ENCODE results near the gene MAP3K7. TPM values are rescaled to one million over a fixed set of nuclear protein-coding genes. Genes with fewer than 3 reads are reported as not detected.

Gene MAP3K7
- total and polyA plus RNA-seq, 2 of the 8 experiments (the other 6 are each of a cell fraction or from before 2014, with no cell fraction given): 27.3 to 34.8 TPM

- H2BK120ac ChIP-seq (replicated peaks; ENCODE audit: low read depth, low read length): no peak overlapping the region
- 93% methylated on average over 2 of the region's 2 CpGs; no CpG with 5 or more reads in 1 of the 2 experiments for WGBS, 2 experiments (ENCODE audit: extremely low coverage in 1 of 2, insufficient coverage in 1 of 2, insufficient read length in 1 of 2, insufficient replicate concordance in 2 of 2, low coverage in 1 of 2, low lambda C conversion rate in 2 of 2, missing lambda C conversion rate in 1 of 2)
- H4K8ac ChIP-seq (ENCODE audit: extremely low read depth, insufficient read depth, low read length): no peak overlapping the region
- no peak overlapping the region for H3K23ac ChIP-seq (ENCODE audit: insufficient read length)
- CTCF ChIA-PET (ENCODE audit: partially characterized antibody): interaction anchor here (0.6 kb wide), 1 partner anchor 10 kb away, joined by 3 read pairs; no protein-coding TSS in a partner anchor
- H2BK20ac ChIP-seq (ENCODE audit: low read length): no peak overlapping the region
- H3K18ac ChIP-seq (ENCODE audit: extremely low read depth, low read length): no peak overlapping the region
- POLR2A ChIA-PET (ENCODE audit: partially characterized antibody): interaction anchor here (0.6 kb wide), 1 partner anchor 9 kb away, joined by 3 read pairs; no protein-coding TSS in a partner anchor
- no peak for DNase-seq (ENCODE audit: low read depth in 1 of 2, low spot score in 2 of 2)
- H3K56ac ChIP-seq (replicated peaks; ENCODE audit: insufficient read length, low read depth, low read length): no peak overlapping the region
- no peaks in the 10 kb centered on the region for H3K4me1 ChIP-seq (replicated peaks in 1 of 4; ENCODE audit: control insufficient read depth in 3 of 4, insufficient read depth in 4 of 4, low read length in 3 of 4)
- no peak overlapping the region for H3K4me2 ChIP-seq (ENCODE audit: insufficient read depth in 1 of 2, low read depth in 2 of 2, low read length in 2 of 2)
- H3K4me3 ChIP-seq (ENCODE audit: extremely low read depth in 1 of 4, insufficient read depth in 2 of 4, low read depth in 3 of 4, low read length in 4 of 4): no peak overlapping the region
- no peak for FAIRE-seq
- H2BK5ac ChIP-seq (ENCODE audit: low read depth, low read length): no peak overlapping the region
- H2AK5ac ChIP-seq (ENCODE audit: low read depth, low read length): no peak overlapping the region
- H3K4ac ChIP-seq (replicated peaks; ENCODE audit: insufficient read length, low read depth, low read length): no peak overlapping the region
- H3K79me1 ChIP-seq (ENCODE audit: low read depth, low read length): no peaks in the 10 kb centered on the region; the same call in 1 of the 2 replicates
- H4K91ac ChIP-seq (replicated peaks; ENCODE audit: insufficient read length, low read length): no peak overlapping the region
- H3K23me2 ChIP-seq (ENCODE audit: low read depth, low read length): no peaks in the 10 kb centered on the region; the same call in 1 of the 2 replicates
- peaks cover 9 to 19% of the 10 kb centered on the region in 2 experiments for H4K20me1 ChIP-seq (replicated peaks in 1 of 2; ENCODE audit: control insufficient read depth in 1 of 2, insufficient read depth in 2 of 2, low read length in 2 of 2)
- H3K79me2 ChIP-seq (ENCODE audit: control insufficient read depth in 1 of 2, insufficient read depth in 2 of 2, low read length in 2 of 2): peaks cover 0 to 27% of the 10 kb centered on the region in 2 experiments; a peak in 2 of 4 replicates
- peaks cover 0 to 8% (median 1%) of the 10 kb centered on the region in 4 experiments; a peak in 3 of 8 replicates for H3K36me3 ChIP-seq (ENCODE audit: control insufficient read depth in 2 of 4, insufficient read depth in 4 of 4, low read length in 3 of 4)
- no peak overlapping the region for H2AFZ ChIP-seq (ENCODE audit: low read length)
- H3K9ac ChIP-seq (replicated peaks in 1 of 4; ENCODE audit: extremely low read depth in 1 of 4, low read depth in 3 of 4, low read length in 3 of 4): no peak overlapping the region
- H3K9me3 ChIP-seq (ENCODE audit: insufficient read depth in 2 of 2, low read depth in 1 of 2, low read length in 1 of 2): no peaks in the 10 kb centered on the region
- no peak overlapping the region for H3K27ac ChIP-seq (ENCODE audit: low read depth, low read length)
- H3K27me3 ChIP-seq (replicated peaks in 1 of 4; ENCODE audit: control insufficient read depth in 3 of 4, extremely low read depth in 1 of 4, insufficient read depth in 3 of 4, low read length in 3 of 4): peaks cover 0 to 2% (median 0%) of the 10 kb centered on the region in 4 experiments; a peak in 2 of 7 replicates
- H2BK12ac ChIP-seq (ENCODE audit: low read depth, low read length): no peak overlapping the region
- no peak overlapping the region for H2BK15ac ChIP-seq (ENCODE audit: low read length)
- H4K5ac ChIP-seq (ENCODE audit: insufficient read length, low read depth, low read length): no peak overlapping the region
- H3K14ac ChIP-seq (ENCODE audit: insufficient read length): no peak overlapping the region
- TF ChIP-seq EP300 (IDR thresholded peaks at IDR 0.05; ENCODE audit: borderline replicate concordance in 1 of 2, low read depth in 2 of 2, low read length in 2 of 2) (no peak), ASH2L (IDR thresholded peaks at IDR 0.05; ENCODE audit: low read length) (no peak), FOSL1 (IDR thresholded peaks at IDR 0.05; ENCODE audit: insufficient read depth, low read depth, low read length) (no peak), EZH2 (IDR thresholded peaks at IDR 0.05; ENCODE audit: low read depth, low read length, severe bottlenecking) (no peak), KDM1A (IDR thresholded peaks at IDR 0.05; ENCODE audit: borderline replicate concordance, low read length) (no peak), RFX5 (IDR thresholded peaks at IDR 0.05; ENCODE audit: borderline replicate concordance, low read depth, low read length) (no peak), KDM4A (IDR thresholded peaks at IDR 0.05; ENCODE audit: low read depth, low read length, severe bottlenecking) (no peak), ATF3 (IDR thresholded peaks at IDR 0.05; ENCODE audit: insufficient read depth, low read depth, low read length) (no peak), TAF7 (optimal IDR thresholded peaks at IDR 0.05; ENCODE audit: borderline replicate concordance, low read depth, low read length) (no peak), MAX (IDR thresholded peaks at IDR 0.05) (no peak), CBX8 (IDR thresholded peaks at IDR 0.05; ENCODE audit: borderline replicate concordance, low read depth, low read length) (no peak), JUN (IDR thresholded peaks at IDR 0.05; ENCODE audit: low read depth, low read length) (no peak), BACH1 (IDR thresholded peaks at IDR 0.05; ENCODE audit: low read length) (no peak)
Observed at GRCh38 chr6:90572856-90573255, 14.0 kb downstream of the MAP3K7 start.

Measured in H1 (cell line).